BJ (cell line): ENCODE measurements around the gene TTC13. TPM values are rescaled to one million over a fixed set of nuclear protein-coding genes. Genes with fewer than 3 reads are reported as not detected.
A peak's percentile ranks its signal among the peaks of the same experiment; 100 is the strongest.

ENCODE experiments used
- CTCF ChIA-PET: fragments of 350-600 bp; formaldehyde crosslinking; extraction: SDS; loops from one replicate; lab custom pipeline; 2021; ENCODE audit warnings: antibody characterized with exemption, inconsistent platforms; lab: Yijun Ruan, JAX
- POLR2A ChIA-PET: fragments of 300-600 bp; sonication (Branson Sonifier 250); formaldehyde crosslinking; extraction: SDS; loops from one replicate; lab custom pipeline; 2021; ENCODE audit warnings: antibody characterized with exemption; lab: Charles Lee
- DNase-seq: peaks from one replicate; pipeline ENCODE4 v3.0.0-alpha.2; 2011; ENCODE audit warnings: low read depth
- H3K27me3 ChIP-seq: 2 replicates; pipeline ENCODE4 v1.6.0; 2011; ENCODE audit warnings: low read length; ENCODE audit not compliant: control insufficient read depth, insufficient read depth
- H3K36me3 ChIP-seq: 2 replicates; pipeline ENCODE4 v1.5.1; 2011; ENCODE audit warnings: low read length; ENCODE audit not compliant: control insufficient read depth, insufficient read depth
- H3K4me3 ChIP-seq: 2 replicates; pipeline ENCODE4 v1.5.1; 2011; ENCODE audit warnings: low read depth, mild to moderate bottlenecking, control low read depth, low read length
- CTCF ChIP-seq: IDR thresholded peaks from 2 replicates; pipeline ENCODE4 v1.5.1; 2011; ENCODE audit warnings: low read depth, mild to moderate bottlenecking, control low read depth, inconsistent platforms, low read length, moderate library complexity; ENCODE audit not compliant: insufficient read depth
- polyA plus RNA-seq: library from polyadenylated mRNA; depleted of rRNA; stranded (reverse); fragments of >200 nt; gene quantifications from 2 replicates; pipeline ENCODE4 v1.2.3, GENCODE V29; 2011

Gene TTC13
- polyA plus RNA-seq, 1 experiment = 7.4 TPM

- no peak for TF ChIP-seq CTCF
- Histone ChIP-seq H3K27me3 (no peaks in the 10 kb centered on the region), H3K36me3 (0 out of 2 replicates have a peak, but pooled peaks cover 2% of the 10 kb centered on the region), H3K4me3 (no peak overlapping the region)
- no peak for DNase-seq
- CTCF ChIA-PET = interaction anchor here (1.0 to 11.2 kb wide), 7 partner anchors 13 to 292 kb away, joined by 3 to 157 read pairs (median 4); no protein-coding TSS in a partner anchor
- POLR2A ChIA-PET = no interaction called here
These were observed 59.5 kb downstream of the TTC13 start for GRCh38 chr1:230919207-230919606.

- ChIA-PET POLR2A (no interaction called here), CTCF (interaction anchor here (0.5 to 11.2 kb wide), 19 partner anchors 9 to 293 kb away, joined by 3 to 157 read pairs (median 3); partner anchors contain the start of genes COG2 and FAM89A)
- H3K27me3 ChIP-seq = no peaks in the 10 kb centered on the region
- no peak for DNase-seq
- TF ChIP-seq CTCF = peak; percentile 80
- no peaks in the 10 kb centered on the region for H3K36me3 ChIP-seq
- no peak overlapping the region for H3K4me3 ChIP-seq
These were observed 61.2 kb downstream of the TTC13 start for GRCh38 chr1:230917284-230918135.

- DNase-seq = no peak
- TF ChIP-seq CTCF = no peak
- Histone ChIP-seq H3K36me3 (no peaks in the 10 kb centered on the region), H3K4me3 (no peak overlapping the region), H3K27me3 (no peaks in the 10 kb centered on the region)
- CTCF ChIA-PET = interaction anchor here (0.6 to 11.2 kb wide), 17 partner anchors 10 to 334 kb away, joined by 3 to 157 read pairs (median 4); no protein-coding TSS in a partner anchor
- POLR2A ChIA-PET = no interaction called here
These were observed 61.9 kb downstream of the TTC13 start for GRCh38 chr1:230916587-230917283.

GRCh38 chr1:230915078-230915477 lies 63.6 kb downstream of the TTC13 start:
- no peak for DNase-seq
- ChIA-PET POLR2A (no interaction called here), CTCF (interaction anchor here (1.1 to 11.2 kb wide), 3 partner anchors 48 to 292 kb away, joined by 4 to 157 read pairs (median 8); no protein-coding TSS in a partner anchor)
- TF ChIP-seq CTCF = no peak
- no peaks in the 10 kb centered on the region for H3K36me3 ChIP-seq
- no peaks in the 10 kb centered on the region for H3K27me3 ChIP-seq
- H3K4me3 ChIP-seq = no peak overlapping the region
